ENCODE results near the gene NDST4.

The NDST4 gene

GRCh38 chr4:114921790-114922591 is 191.4 kb downstream of the NDST4 start:
- no peak for DNase-seq (ENCODE audit: low read depth, low spot score)
- H3K27me3 ChIP-seq (ENCODE audit: control insufficient read depth, insufficient read depth, low read length) = no peaks in the 10 kb centered on the region
- whole genome bisulfite sequencing (ENCODE audit: insufficient coverage, insufficient read length) = no CpG with 5 or more reads among the region's 13 CpGs
- H3K9me3 ChIP-seq (ENCODE audit: control insufficient read depth, insufficient read depth, low read length) = no peaks in the 10 kb centered on the region
- no peak overlapping the region for H3K27ac ChIP-seq (ENCODE audit: low read length)
- no peaks in the 10 kb centered on the region; the same call in 1 of the 2 replicates for H3K4me1 ChIP-seq (ENCODE audit: control insufficient read depth, insufficient read depth, low read length)
- no peaks in the 10 kb centered on the region for H3K36me3 ChIP-seq (ENCODE audit: control insufficient read depth, insufficient read depth, low read length)
- H3K4me3 ChIP-seq (ENCODE audit: low read length) = no peak overlapping the region

DNA sequence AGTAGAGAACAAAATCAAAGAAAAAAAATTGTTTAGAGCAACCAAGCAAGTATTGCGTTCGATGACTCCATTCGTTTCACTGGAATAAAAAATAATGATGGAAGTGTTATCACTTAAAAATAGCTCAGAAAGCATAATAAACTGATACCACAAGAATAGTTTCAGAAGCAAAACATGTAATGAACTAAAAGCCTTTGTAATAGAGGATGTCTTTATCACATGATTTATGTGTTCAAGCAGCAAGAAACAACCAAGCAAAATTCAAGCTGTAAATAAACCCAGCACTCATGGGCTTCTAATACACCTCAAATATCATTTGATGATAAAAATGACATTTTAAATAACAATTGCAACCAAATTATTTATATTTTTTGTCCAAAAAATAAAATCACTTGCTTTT is 192.2 kb downstream of the NDST4 start:
- H3K9me3 ChIP-seq (ENCODE audit: control insufficient read depth, insufficient read depth, low read length) = no peaks in the 10 kb centered on the region
- H3K27me3 ChIP-seq (ENCODE audit: control insufficient read depth, insufficient read depth, low read length) = no peaks in the 10 kb centered on the region
- H3K4me1 ChIP-seq (ENCODE audit: control insufficient read depth, insufficient read depth, low read length) = no peaks in the 10 kb centered on the region; the same call in 1 of the 2 replicates
- no peaks in the 10 kb centered on the region for H3K36me3 ChIP-seq (ENCODE audit: control insufficient read depth, insufficient read depth, low read length)
- DNase-seq (ENCODE audit: low read depth, low spot score) = no peak
- no CpG with 5 or more reads among the region's 3 CpGs for WGBS (ENCODE audit: insufficient coverage, insufficient read length)
- no peak overlapping the region for H3K27ac ChIP-seq (ENCODE audit: low read length)
- H3K4me3 ChIP-seq (ENCODE audit: low read length) = no peak overlapping the region

GRCh38 chr4:114911111-114911510 is 202.3 kb downstream of the NDST4 start:
- H3K4me1 ChIP-seq (ENCODE audit: control insufficient read depth, insufficient read depth, low read length) = no peaks in the 10 kb centered on the region
- WGBS (ENCODE audit: insufficient coverage, insufficient read length) = no CpG with 5 or more reads among the region's 2 CpGs
- no peaks in the 10 kb centered on the region for H3K27me3 ChIP-seq (ENCODE audit: control insufficient read depth, insufficient read depth, low read length)
- no peaks in the 10 kb centered on the region for H3K9me3 ChIP-seq (ENCODE audit: control insufficient read depth, insufficient read depth, low read length)
- H3K36me3 ChIP-seq (ENCODE audit: control insufficient read depth, insufficient read depth, low read length) = no peaks in the 10 kb centered on the region
- no peak overlapping the region for H3K27ac ChIP-seq (ENCODE audit: low read length)
- H3K4me3 ChIP-seq (ENCODE audit: low read length) = no peak overlapping the region
- DNase-seq (ENCODE audit: low read depth, low spot score) = no peak

- Histone ChIP-seq H3K36me3 (ENCODE audit: control insufficient read depth, insufficient read depth, low read length) (no peaks in the 10 kb centered on the region), H3K27ac (ENCODE audit: low read length) (no peak overlapping the region), H3K4me1 (ENCODE audit: control insufficient read depth, insufficient read depth, low read length) (no peaks in the 10 kb centered on the region), H3K9me3 (ENCODE audit: control insufficient read depth, insufficient read depth, low read length) (no peaks in the 10 kb centered on the region), H3K4me3 (ENCODE audit: low read length) (no peak overlapping the region), H3K27me3 (ENCODE audit: control insufficient read depth, insufficient read depth, low read length) (no peaks in the 10 kb centered on the region)
- no CpG with 5 or more reads among the region's 2 CpGs for WGBS (ENCODE audit: insufficient coverage, insufficient read length)
- no peak for DNase-seq (ENCODE audit: low read depth, low spot score)
Measured at GRCh38 chr4:114907568-114907967, 205.9 kb downstream of the NDST4 start.

DNA sequence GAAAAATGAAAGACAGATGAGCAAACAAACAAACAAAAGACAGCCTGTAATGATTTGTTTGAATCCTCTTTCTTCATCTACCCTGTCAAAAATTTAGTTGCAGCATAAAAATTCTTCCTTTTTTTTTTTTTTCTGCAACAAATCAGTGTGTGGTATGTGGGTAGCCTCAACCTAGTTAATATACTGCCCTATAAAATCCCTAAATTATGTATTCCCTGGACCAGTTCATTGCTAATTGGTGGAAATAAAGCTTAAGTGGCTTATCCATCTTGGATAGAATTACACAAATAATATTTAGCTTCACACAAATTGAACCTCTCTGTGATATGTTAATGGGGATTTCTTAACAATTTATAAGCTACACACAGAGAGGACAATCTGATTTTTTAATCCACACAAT is 208.4 kb downstream of the NDST4 start:
- no peak for DNase-seq (ENCODE audit: low read depth, low spot score)
- no peak overlapping the region for H3K27ac ChIP-seq (ENCODE audit: low read length)
- H3K4me1 ChIP-seq (ENCODE audit: control insufficient read depth, insufficient read depth, low read length) = no peaks in the 10 kb centered on the region
- no peaks in the 10 kb centered on the region for H3K36me3 ChIP-seq (ENCODE audit: control insufficient read depth, insufficient read depth, low read length)
- H3K4me3 ChIP-seq (ENCODE audit: low read length) = no peak overlapping the region
- H3K27me3 ChIP-seq (ENCODE audit: control insufficient read depth, insufficient read depth, low read length) = no peaks in the 10 kb centered on the region
- no peaks in the 10 kb centered on the region for H3K9me3 ChIP-seq (ENCODE audit: control insufficient read depth, insufficient read depth, low read length)

GRCh38 chr4:114900934-114901333 is 212.5 kb downstream of the NDST4 start:
- no peak for DNase-seq (ENCODE audit: low read depth, low spot score)

GRCh38 chr4:114890773-114891172 is 222.6 kb downstream of the NDST4 start:
- Histone ChIP-seq H3K36me3 (ENCODE audit: control insufficient read depth, insufficient read depth, low read length) (no peaks in the 10 kb centered on the region), H3K27ac (ENCODE audit: low read length) (no peak overlapping the region), H3K27me3 (ENCODE audit: control insufficient read depth, insufficient read depth, low read length) (no peaks in the 10 kb centered on the region), H3K9me3 (ENCODE audit: control insufficient read depth, insufficient read depth, low read length) (no peaks in the 10 kb centered on the region), H3K4me1 (ENCODE audit: control insufficient read depth, insufficient read depth, low read length) (no peaks in the 10 kb centered on the region), H3K4me3 (ENCODE audit: low read length) (no peak overlapping the region)
- DNase-seq (ENCODE audit: low read depth, low spot score) = no peak
- WGBS (ENCODE audit: insufficient coverage, insufficient read length) = no CpG with 5 or more reads among the region's 1 CpG

More at GRCh38 chr4:114900934-114901333, 212.5 kb downstream of the NDST4 start:
- Histone ChIP-seq H3K4me3 (ENCODE audit: low read length) (no peak overlapping the region), H3K27me3 (ENCODE audit: control insufficient read depth, insufficient read depth, low read length) (no peaks in the 10 kb centered on the region), H3K36me3 (ENCODE audit: control insufficient read depth, insufficient read depth, low read length) (no peaks in the 10 kb centered on the region), H3K4me1 (ENCODE audit: control insufficient read depth, insufficient read depth, low read length) (no peaks in the 10 kb centered on the region), H3K27ac (ENCODE audit: low read length) (no peak overlapping the region), H3K9me3 (ENCODE audit: control insufficient read depth, insufficient read depth, low read length) (no peaks in the 10 kb centered on the region)
- no CpG with 5 or more reads among the region's 4 CpGs for WGBS (ENCODE audit: insufficient coverage, insufficient read length)

GRCh38 chr4:114886761-114887160 is 226.7 kb downstream of the NDST4 start:
- no peaks in the 10 kb centered on the region for H3K36me3 ChIP-seq (ENCODE audit: control insufficient read depth, insufficient read depth, low read length)
- no peaks in the 10 kb centered on the region for H3K27me3 ChIP-seq (ENCODE audit: control insufficient read depth, insufficient read depth, low read length)
- no peak overlapping the region for H3K4me3 ChIP-seq (ENCODE audit: low read length)
- H3K27ac ChIP-seq (ENCODE audit: low read length) = no peak overlapping the region
- no peaks in the 10 kb centered on the region for H3K4me1 ChIP-seq (ENCODE audit: control insufficient read depth, insufficient read depth, low read length)
- no CpG with 5 or more reads among the region's 2 CpGs for WGBS (ENCODE audit: insufficient coverage, insufficient read length)
- DNase-seq (ENCODE audit: low read depth, low spot score) = no peak
- H3K9me3 ChIP-seq (ENCODE audit: control insufficient read depth, insufficient read depth, low read length) = no peaks in the 10 kb centered on the region

DNA sequence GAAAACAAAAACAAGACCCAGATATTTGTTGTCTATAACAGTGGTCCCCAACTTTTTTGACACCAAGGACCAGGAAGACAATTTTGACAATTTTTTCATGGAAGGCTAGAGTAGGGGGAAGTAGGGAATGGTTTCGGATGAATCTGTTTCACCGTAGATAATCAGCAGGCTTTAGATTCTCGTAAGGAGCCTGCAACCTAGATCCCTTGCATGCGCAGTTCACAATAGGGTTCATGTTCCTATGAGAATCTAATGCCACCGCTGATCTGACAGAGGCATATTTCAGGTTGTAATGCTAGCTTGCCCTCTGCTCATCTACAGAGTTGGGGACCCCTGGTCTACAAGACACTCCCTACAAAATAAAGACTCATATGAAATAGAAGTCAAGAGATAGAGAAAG is 229.8 kb downstream of the NDST4 start:
- H3K4me3 ChIP-seq (ENCODE audit: low read length) = no peak overlapping the region
- WGBS (ENCODE audit: insufficient coverage, insufficient read length) = no CpG with 5 or more reads among the region's 5 CpGs
- H3K9me3 ChIP-seq (ENCODE audit: control insufficient read depth, insufficient read depth, low read length) = no peaks in the 10 kb centered on the region
- DNase-seq (ENCODE audit: low read depth, low spot score) = no peak
- no peaks in the 10 kb centered on the region for H3K27me3 ChIP-seq (ENCODE audit: control insufficient read depth, insufficient read depth, low read length)
- H3K27ac ChIP-seq (ENCODE audit: low read length) = no peak overlapping the region
- no peaks in the 10 kb centered on the region for H3K36me3 ChIP-seq (ENCODE audit: control insufficient read depth, insufficient read depth, low read length)
- H3K4me1 ChIP-seq (ENCODE audit: control insufficient read depth, insufficient read depth, low read length) = no peaks in the 10 kb centered on the region

DNA sequence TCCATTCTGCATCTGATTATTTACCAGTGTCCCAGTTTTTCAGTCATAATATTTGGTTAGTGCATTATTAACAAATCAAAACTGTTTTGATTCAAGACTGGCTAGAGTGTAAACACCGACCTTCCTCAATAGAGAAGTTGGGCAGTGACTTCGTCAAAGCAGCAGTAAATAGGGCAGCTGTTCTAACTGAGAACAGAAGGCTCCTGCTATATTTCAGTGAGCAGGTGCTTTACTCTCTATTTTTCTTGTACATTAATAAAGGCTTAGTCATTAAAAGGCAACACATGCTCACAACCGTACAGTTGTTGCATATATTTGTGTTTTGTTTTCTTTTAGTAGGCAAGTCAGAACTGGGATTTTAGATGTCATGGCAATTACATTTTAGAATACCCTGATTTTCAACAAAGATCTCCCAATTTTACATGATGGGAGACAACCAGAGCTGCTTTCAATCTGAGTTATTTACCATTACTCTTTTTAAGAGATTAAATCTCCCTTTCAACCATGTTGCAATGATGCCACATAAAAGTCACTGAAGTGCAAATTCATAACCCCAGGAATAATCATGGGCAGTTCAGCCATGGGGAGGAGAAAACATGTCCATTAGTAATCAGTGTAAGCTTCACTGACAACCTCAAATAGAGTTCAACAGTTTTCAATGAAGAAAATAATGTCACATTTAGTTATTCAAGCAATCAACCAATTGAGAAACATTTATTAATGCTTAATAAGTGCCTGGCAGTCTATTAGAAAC is 233.3 kb downstream of the NDST4 start:
- Histone ChIP-seq H3K27me3 (ENCODE audit: control insufficient read depth, insufficient read depth, low read length) (no peaks in the 10 kb centered on the region), H3K4me1 (ENCODE audit: control insufficient read depth, insufficient read depth, low read length) (no peaks in the 10 kb centered on the region), H3K36me3 (ENCODE audit: control insufficient read depth, insufficient read depth, low read length) (no peaks in the 10 kb centered on the region), H3K9me3 (ENCODE audit: control insufficient read depth, insufficient read depth, low read length) (no peaks in the 10 kb centered on the region), H3K27ac (ENCODE audit: low read length) (no peak overlapping the region), H3K4me3 (ENCODE audit: low read length) (no peak overlapping the region)
- no CpG with 5 or more reads among the region's 3 CpGs for WGBS (ENCODE audit: insufficient coverage, insufficient read length)
- DNase-seq (ENCODE audit: low read depth, low spot score) = no peak

DNA sequence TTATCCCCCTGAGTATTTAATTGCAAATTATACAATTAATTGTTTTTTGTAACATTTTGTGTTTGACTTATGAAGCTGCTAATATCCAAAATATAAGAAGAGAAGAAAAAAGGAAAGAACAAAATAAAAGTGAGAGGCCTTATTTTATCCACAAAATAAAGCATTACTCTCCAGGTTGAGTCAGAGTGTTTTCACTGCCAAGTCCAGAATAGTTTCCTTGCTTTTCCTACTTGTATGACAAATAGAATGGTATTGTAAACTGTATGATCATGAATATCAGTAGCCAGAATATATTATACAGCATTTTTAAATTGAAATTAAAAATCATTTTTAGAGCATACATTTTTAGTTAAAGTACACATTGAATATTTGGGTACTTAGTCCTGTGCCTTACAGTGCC is 237.8 kb downstream of the NDST4 start:
- DNase-seq (ENCODE audit: low read depth, low spot score) = no peak
- H3K4me1 ChIP-seq (ENCODE audit: control insufficient read depth, insufficient read depth, low read length) = no peaks in the 10 kb centered on the region
- no peaks in the 10 kb centered on the region for H3K27me3 ChIP-seq (ENCODE audit: control insufficient read depth, insufficient read depth, low read length)
- no peaks in the 10 kb centered on the region for H3K36me3 ChIP-seq (ENCODE audit: control insufficient read depth, insufficient read depth, low read length)
- no peaks in the 10 kb centered on the region for H3K9me3 ChIP-seq (ENCODE audit: control insufficient read depth, insufficient read depth, low read length)
- no peak overlapping the region for H3K4me3 ChIP-seq (ENCODE audit: low read length)
- H3K27ac ChIP-seq (ENCODE audit: low read length) = no peak overlapping the region

Measured in iPS DF 6.9 (cell line).